ENCODE measurements around the gene RBFOX2. TPM values are rescaled to one million over a fixed set of nuclear protein-coding genes. Genes with fewer than 3 reads are reported as not detected.

The RBFOX2 gene
- total and polyA plus RNA-seq, 2 of the 13 experiments (the other 11 are each of a cell fraction or from before 2014, with no cell fraction given), result 37.3 to 40.4 TPM

DNA sequence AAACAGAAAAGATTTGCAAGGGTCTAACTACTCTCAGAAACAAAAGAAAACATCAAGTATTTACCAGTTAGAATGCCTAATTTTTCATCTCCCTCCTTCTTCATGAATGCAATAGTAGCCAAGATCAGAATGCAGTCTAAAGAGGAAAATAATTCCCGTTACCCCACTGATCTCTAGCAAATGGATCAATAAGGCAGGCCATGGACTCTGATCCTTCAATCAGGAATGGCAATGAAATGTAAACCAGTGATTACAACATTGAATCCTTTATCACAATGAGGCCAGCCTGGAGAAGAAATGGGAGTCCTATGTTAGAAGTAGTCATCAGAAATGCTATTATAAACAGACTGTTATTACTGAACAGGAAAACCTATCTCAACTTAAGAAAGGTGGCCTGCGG, 204.4 kb downstream of the RBFOX2 start (continued):
- no peak for TF ChIP-seq GTF3A (CRISPR knock-in tag; conservative IDR thresholded peaks at IDR 0.05)
- TF ChIP-seq NR2C2 (CRISPR knock-in tag; IDR thresholded peaks at IDR 0.05; ENCODE audit: borderline replicate concordance), result peak; percentile 32; the same call in 1 of the 2 replicates
- TF ChIP-seq, protein P1, sequence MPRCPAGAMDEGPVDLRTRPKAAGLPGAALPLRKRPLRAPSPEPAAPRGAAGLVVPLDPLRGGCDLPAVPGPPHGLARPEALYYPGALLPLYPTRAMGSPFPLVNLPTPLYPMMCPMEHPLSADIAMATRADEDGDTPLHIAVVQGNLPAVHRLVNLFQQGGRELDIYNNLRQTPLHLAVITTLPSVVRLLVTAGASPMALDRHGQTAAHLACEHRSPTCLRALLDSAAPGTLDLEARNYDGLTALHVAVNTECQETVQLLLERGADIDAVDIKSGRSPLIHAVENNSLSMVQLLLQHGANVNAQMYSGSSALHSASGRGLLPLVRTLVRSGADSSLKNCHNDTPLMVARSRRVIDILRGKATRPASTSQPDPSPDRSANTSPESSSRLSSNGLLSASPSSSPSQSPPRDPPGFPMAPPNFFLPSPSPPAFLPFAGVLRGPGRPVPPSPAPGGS (CRISPR knock-in tag; IDR thresholded peaks at IDR 0.05), result no peak
- TF ChIP-seq CREM (IDR thresholded peaks at IDR 0.05), result peak; percentile 70; the same call in 1 of the 2 replicates
- TF ChIP-seq CREM (CRISPR knock-in tag; IDR thresholded peaks at IDR 0.05), result no peak
- TF ChIP-seq RAD51 (IDR thresholded peaks at IDR 0.05; ENCODE audit: borderline replicate concordance), result no peak
- TF ChIP-seq, protein P2, sequence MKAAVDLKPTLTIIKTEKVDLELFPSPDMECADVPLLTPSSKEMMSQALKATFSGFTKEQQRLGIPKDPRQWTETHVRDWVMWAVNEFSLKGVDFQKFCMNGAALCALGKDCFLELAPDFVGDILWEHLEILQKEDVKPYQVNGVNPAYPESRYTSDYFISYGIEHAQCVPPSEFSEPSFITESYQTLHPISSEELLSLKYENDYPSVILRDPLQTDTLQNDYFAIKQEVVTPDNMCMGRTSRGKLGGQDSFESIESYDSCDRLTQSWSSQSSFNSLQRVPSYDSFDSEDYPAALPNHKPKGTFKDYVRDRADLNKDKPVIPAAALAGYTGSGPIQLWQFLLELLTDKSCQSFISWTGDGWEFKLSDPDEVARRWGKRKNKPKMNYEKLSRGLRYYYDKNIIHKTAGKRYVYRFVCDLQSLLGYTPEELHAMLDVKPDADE (CRISPR knock-in tag; IDR thresholded peaks at IDR 0.05), result no peak
- TF ChIP-seq POLR2AphosphoS5 (IDR thresholded peaks at IDR 0.05; ENCODE audit: low read depth, low read length), result no peak
- TF ChIP-seq, protein P3, sequence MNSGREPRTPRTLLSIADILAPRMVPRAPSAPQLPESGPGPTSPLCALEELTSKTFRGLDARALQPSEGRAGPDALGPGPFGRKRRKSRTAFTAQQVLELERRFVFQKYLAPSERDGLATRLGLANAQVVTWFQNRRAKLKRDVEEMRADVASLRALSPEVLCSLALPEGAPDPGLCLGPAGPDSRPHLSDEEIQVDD (CRISPR knock-in tag; IDR thresholded peaks at IDR 0.05; ENCODE audit: borderline replicate concordance), result no peak
- no peak for TF ChIP-seq XRCC5 (optimal IDR thresholded peaks at IDR 0.05; ENCODE audit: low read length)
- no peak for TF ChIP-seq NPAS2 (CRISPR knock-in tag; IDR thresholded peaks at IDR 0.05; ENCODE audit: borderline replicate concordance)
- TF ChIP-seq ZNF720 (CRISPR knock-in tag; IDR thresholded peaks at IDR 0.05), result no peak
- TF ChIP-seq SRSF4 (IDR thresholded peaks at IDR 0.05; ENCODE audit: low read depth, low read length, poor library complexity, severe bottlenecking), result no peak
- no peak for TF ChIP-seq ZSCAN22 (CRISPR knock-in tag; IDR thresholded peaks at IDR 0.05)
- TF ChIP-seq PCBP2 (optimal IDR thresholded peaks at IDR 0.05; ENCODE audit: low read depth, low read length, poor library complexity, severe bottlenecking), result no peak
- no peak for TF ChIP-seq RARG (CRISPR knock-in tag; IDR thresholded peaks at IDR 0.05; ENCODE audit: low read depth)
- TF ChIP-seq HOXD1 (CRISPR knock-in tag; IDR thresholded peaks at IDR 0.05), result no peak
- no peak for TF ChIP-seq YEATS2 (CRISPR knock-in tag; IDR thresholded peaks at IDR 0.05; ENCODE audit: borderline replicate concordance)
- TF ChIP-seq, protein P4, sequence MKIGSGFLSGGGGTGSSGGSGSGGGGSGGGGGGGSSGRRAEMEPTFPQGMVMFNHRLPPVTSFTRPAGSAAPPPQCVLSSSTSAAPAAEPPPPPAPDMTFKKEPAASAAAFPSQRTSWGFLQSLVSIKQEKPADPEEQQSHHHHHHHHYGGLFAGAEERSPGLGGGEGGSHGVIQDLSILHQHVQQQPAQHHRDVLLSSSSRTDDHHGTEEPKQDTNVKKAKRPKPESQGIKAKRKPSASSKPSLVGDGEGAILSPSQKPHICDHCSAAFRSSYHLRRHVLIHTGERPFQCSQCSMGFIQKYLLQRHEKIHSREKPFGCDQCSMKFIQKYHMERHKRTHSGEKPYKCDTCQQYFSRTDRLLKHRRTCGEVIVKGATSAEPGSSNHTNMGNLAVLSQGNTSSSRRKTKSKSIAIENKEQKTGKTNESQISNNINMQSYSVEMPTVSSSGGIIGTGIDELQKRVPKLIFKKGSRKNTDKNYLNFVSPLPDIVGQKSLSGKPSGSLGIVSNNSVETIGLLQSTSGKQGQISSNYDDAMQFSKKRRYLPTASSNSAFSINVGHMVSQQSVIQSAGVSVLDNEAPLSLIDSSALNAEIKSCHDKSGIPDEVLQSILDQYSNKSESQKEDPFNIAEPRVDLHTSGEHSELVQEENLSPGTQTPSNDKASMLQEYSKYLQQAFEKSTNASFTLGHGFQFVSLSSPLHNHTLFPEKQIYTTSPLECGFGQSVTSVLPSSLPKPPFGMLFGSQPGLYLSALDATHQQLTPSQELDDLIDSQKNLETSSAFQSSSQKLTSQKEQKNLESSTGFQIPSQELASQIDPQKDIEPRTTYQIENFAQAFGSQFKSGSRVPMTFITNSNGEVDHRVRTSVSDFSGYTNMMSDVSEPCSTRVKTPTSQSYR (CRISPR knock-in tag; IDR thresholded peaks at IDR 0.05; ENCODE audit: borderline replicate concordance), result peak; percentile 20; the same call in 1 of the 2 replicates
- TF ChIP-seq, protein P5, sequence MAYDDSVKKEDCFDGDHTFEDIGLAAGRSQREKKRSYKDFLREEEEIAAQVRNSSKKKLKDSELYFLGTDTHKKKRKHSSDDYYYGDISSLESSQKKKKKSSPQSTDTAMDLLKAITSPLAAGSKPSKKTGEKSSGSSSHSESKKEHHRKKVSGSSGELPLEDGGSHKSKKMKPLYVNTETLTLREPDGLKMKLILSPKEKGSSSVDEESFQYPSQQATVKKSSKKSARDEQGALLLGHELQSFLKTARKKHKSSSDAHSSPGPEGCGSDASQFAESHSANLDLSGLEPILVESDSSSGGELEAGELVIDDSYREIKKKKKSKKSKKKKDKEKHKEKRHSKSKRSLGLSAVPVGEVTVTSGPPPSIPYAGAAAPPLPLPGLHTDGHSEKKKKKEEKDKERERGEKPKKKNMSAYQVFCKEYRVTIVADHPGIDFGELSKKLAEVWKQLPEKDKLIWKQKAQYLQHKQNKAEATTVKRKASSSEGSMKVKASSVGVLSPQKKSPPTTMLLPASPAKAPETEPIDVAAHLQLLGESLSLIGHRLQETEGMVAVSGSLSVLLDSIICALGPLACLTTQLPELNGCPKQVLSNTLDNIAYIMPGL (CRISPR knock-in tag; IDR thresholded peaks at IDR 0.05; ENCODE audit: borderline replicate concordance in 1 of 2, low read depth in 1 of 2), result no peak
- no peak for TF ChIP-seq ZBTB38 (CRISPR knock-in tag; IDR thresholded peaks at IDR 0.05)
- TF ChIP-seq EED (CRISPR knock-in tag; IDR thresholded peaks at IDR 0.05), result no peak
- TF ChIP-seq BORCS8-MEF2B (CRISPR knock-in tag; IDR thresholded peaks at IDR 0.05), result no peak
- no peak for TF ChIP-seq ZNF790 (CRISPR knock-in tag; IDR thresholded peaks at IDR 0.05; ENCODE audit: borderline replicate concordance)
